ENCODE data around the gene IQCN.
"Not testable (repeated sequence)": the region's sequence is repeated elsewhere in the genome, so short reads cannot be mapped to it uniquely, and the experiment has no call there.

The IQCN gene

GRCh38 chr19:18229915-18230314 lies 44.3 kb downstream of the IQCN start:
- no peak for DNase-seq

GRCh38 chr19:18229474-18229873 lies 44.8 kb downstream of the IQCN start:
- DNase-seq = no peak

GRCh38 chr19:18227781-18228271 lies 46.4 kb downstream of the IQCN start:
- DNase-seq = no peak

GRCh38 chr19:18226956-18227780 lies 47.1 kb downstream of the IQCN start:
- no peak for DNase-seq

- DNase-seq = no peak
Measured at GRCh38 chr19:18225702-18226468, 48.4 kb downstream of the IQCN start, which contains the start of gene PDE4C. Gene PDE4C, minus strand, starts transcription at chr19:18226438. Its CDS starts 23 bp downstream, at chr19:18226415.

- DNase-seq = no peak
Measured at GRCh38 chr19:18225355-18225701, 48.9 kb downstream of the IQCN start.

- peak; percentile 96 for DNase-seq
Measured at GRCh38 chr19:18224525-18225354, 49.5 kb downstream of the IQCN start.

- DNase-seq = no peak
Measured at GRCh38 chr19:18223860-18224524, 50.3 kb downstream of the IQCN start.

GRCh38 chr19:18221815-18222725 lies 52.2 kb downstream of the IQCN start:
- DNase-seq = no peak

GRCh38 chr19:18220632-18221275 lies 53.5 kb downstream of the IQCN start:
- DNase-seq = no peak

GRCh38 chr19:18219911-18220631 lies 54.2 kb downstream of the IQCN start:
- no peak for DNase-seq

- DNase-seq = no peak
Measured at GRCh38 chr19:18218600-18218999, 55.7 kb downstream of the IQCN start.

- DNase-seq = no peak
Measured at GRCh38 chr19:18218159-18218558, 56.1 kb downstream of the IQCN start.

GRCh38 chr19:18216789-18217188 lies 57.5 kb downstream of the IQCN start:
- DNase-seq = no peak

- no peak for DNase-seq
Measured at GRCh38 chr19:18214779-18215433, 59.3 kb downstream of the IQCN start.

GRCh38 chr19:18211683-18212082 lies 62.6 kb downstream of the IQCN start:
- DNase-seq = no peak

GRCh38 chr19:18209912-18210311 lies 64.3 kb downstream of the IQCN start:
- not testable (repeated sequence) for DNase-seq

- no peak for DNase-seq
Measured at GRCh38 chr19:18208098-18208951, 65.9 kb downstream of the IQCN start.

All from T1000 (cell line).